Kidney capillary endothelial cell (primary cell): ENCODE results near the gene CRTC3.
A peak's percentile ranks its signal among the peaks of the same experiment; 100 is the strongest.
"Not testable (repeated sequence)": the region's sequence is repeated elsewhere in the genome, so short reads cannot be mapped to it uniquely, and the experiment has no call there.

Experiments used
- DNase-seq: peaks from one replicate; pipeline ENCODE4 v3.0.0-alpha.2; 2018; ENCODE audit warnings: low spot score

The CRTC3 gene

DNA sequence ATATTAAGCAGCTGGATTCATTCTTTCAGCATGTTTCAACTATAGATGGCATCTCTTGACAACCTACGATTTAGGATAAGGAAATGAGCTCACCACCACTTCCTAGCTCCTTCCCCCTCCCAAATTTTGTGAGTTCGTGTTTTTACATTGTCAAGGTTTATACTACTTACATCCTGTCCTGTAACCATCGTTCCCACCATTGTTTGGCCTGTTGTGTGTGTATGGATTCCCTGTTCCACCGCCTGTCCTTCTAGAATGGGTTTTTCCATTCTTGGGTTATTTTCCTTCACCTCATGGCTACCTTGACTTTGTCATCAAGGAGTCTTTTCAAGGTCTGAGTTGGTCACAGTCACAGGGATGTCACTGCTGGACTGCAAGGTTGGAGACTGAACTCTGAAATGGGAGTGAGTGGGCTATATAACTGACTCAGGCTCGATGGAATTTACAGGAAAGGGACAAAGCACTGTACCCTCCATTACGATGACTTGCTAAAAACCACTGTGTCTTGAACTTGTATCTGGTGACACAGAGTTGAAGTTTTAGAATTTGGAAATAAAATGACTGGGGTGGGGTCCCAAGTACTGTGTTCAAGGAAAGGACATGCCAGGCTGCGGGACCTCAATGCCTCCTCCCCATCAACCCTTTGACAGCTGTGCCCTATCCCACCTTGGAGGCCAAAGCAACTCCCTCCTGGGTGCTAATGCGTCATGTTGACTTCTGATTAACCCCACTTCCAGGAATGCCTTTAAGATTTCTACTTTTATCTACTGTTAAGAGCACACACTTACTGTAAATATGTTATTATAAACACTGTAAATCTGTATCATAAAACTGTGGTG lies 120.6 kb downstream of the CRTC3 start:
- DNase-seq = peak; percentile 94

GRCh38 chr15:90650956-90651689 lies 121.4 kb downstream of the CRTC3 start:
- DNase-seq = no peak

GRCh38 chr15:90654233-90655136 lies 124.8 kb downstream of the CRTC3 start:
- DNase-seq = peak; percentile 89

- DNase-seq = not testable (repeated sequence)
These were observed 127.9 kb downstream of the CRTC3 start for GRCh38 chr15:90657520-90658172.

DNA sequence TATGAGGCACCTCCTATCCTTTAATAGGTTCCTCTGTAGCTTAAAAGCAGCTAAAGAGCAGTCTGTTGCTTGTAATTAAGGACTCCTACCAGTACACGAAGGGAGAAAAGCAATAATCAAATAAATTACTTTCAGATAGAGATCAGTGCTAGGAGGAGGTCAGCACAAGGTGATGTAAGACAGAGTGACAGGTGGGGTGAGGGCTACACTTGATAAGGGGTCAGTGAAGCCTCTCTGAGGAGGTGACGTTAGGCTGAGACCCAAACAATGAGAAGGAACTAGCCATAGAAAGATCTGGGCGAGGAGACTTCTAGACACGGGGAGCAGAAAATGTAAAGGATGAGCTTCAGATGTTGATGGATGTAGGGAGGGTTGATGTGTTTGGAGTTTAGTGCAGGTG lies 129.8 kb downstream of the CRTC3 start:
- no peak for DNase-seq

- peak; percentile 38 for DNase-seq
These were observed 130.7 kb downstream of the CRTC3 start for GRCh38 chr15:90660195-90660998.

GRCh38 chr15:90660999-90661330 lies 131.2 kb downstream of the CRTC3 start:
- DNase-seq = not testable (repeated sequence)

GRCh38 chr15:90664081-90664461 lies 134.3 kb downstream of the CRTC3 start:
- not testable (repeated sequence) for DNase-seq

- peak; percentile 25 for DNase-seq
These were observed 135.0 kb downstream of the CRTC3 start for GRCh38 chr15:90664650-90665287.

DNA sequence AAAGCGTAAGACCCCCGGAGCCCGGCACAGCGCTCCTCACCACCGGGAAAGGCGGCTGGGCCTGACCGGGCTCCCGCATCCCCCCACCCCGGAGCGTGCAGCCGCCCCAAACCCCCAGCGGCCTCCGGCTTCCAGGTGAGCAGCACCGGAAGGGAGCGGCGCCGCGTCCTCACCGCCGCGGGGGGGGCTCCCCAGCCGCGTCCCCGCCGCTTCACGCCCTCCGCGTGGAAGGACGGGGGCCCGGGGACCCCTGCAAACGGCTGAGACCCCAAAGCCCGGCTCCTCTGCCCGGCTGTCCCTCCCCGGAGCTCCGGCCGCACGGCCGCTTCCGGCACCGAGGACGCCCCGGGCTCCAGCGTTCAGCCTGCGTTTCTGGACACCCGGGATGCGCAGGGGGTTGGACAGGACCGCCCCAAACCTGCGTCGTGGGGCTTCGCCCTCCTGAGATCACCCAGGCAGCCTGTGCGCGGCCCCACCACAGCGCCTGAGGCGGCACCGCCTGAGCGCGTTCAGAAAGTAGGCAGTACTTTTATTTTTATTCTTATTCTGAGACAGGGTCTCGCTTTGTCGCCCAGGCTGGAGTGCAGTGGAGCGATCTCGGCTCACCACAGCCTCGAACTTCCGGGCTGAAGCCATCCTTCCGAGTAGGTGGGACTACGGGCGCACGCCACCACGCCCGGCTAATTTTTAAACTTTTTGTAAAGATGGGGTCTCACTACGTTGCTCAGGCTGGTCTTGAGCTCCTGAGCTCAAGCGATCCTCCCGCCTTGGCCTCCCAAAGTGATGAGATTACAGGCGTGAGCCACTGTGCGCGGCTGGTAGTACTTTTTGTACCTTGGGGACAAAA lies 135.8 kb downstream of the CRTC3 start:
- DNase-seq = peak; percentile 43

DNA sequence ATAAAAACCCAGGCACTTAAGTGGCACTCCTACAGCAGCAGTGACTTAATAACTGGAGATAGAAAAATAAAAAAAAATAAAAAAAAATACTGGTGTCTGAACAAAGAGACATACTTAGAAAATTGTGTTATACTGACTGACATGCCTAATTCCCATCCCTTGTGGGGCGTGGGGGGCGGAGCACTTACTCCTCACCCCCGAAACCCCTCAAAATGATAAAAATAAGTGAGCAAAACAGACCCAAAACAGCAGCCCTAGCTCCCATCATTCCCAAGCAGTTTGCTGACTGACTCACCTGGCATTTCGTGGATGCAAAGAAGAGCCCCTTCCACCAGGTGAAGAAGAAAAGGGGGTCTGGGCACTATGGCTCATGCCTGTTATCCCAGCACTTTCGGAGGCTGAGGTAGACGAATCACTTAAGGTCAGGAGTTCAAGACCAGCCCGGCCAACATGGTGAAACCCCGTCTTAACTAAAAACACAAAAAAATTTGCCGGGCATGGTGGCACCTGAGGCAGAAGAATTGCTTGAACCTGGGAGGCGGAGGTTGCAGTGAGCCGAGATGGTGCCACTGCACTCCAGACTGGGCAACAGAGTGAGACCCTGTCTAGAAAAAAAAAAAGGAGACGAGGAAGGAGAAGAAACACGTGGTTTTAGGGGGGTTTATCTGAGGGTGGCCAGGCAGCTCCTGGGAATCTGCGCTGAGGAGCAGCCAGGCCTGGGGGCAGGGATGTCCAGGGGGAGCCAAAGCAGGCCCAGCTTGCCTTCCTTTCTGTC lies 136.6 kb downstream of the CRTC3 start:
- DNase-seq = no peak

DNA sequence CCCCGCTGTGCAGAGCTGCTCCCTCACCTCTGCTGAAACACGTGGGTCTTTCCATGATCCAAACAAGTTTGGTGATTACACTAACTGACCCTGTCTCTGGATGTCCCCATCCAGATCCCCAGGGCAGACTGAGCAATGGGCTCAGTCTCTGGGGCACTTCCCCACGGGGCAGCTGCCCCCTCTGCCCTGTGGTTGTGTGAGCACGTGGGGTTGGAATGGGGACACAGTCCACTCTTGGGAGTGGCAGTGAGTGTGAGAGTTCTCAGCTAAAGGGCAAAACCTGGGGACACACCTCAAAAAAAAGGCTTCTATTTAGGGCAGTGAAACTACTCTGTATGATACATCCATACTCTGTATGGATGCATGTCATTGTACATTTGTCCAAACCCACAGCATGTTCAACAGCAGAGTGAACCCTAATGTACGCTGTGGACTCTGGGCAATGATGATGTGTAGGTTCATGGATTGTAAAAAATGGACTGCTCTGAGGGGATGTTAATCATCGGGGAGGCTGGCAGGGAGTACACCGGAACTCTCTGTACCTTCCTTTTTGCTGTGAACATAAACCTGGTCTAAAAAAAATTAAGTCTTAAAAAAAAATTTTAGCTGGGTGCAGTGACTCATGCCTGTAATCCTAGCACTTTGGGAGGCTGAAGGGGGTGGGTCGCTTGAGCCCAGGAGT lies 137.5 kb downstream of the CRTC3 start:
- DNase-seq = no peak

- DNase-seq = not testable (repeated sequence)
These were observed 138.1 kb downstream of the CRTC3 start for GRCh38 chr15:90667755-90668345.

GRCh38 chr15:90670631-90671030 lies 140.9 kb downstream of the CRTC3 start:
- not testable (repeated sequence) for DNase-seq

GRCh38 chr15:90671216-90671615 lies 141.5 kb downstream of the CRTC3 start:
- DNase-seq = no peak

DNA sequence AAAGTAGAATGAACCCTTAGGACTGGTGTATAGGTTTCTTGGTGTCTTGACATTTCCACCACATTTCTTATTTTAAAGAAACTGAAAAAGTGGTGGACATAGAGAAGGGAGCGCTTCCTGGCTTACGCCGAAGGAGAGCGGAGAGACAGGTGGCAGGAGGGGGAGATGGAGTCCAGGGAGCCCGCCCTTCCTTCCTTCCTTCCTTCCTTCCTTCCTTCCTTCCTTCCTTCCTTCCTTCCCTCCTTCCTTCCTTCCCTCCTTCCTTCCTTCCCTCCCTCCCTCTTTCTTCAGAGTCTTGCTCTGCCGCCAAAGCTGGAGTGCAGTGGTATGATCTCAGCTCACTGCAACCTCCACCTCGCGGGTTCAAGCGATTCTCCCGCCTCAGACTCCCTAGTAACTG lies 143.6 kb downstream of the CRTC3 start:
- not testable (repeated sequence) for DNase-seq

DNA sequence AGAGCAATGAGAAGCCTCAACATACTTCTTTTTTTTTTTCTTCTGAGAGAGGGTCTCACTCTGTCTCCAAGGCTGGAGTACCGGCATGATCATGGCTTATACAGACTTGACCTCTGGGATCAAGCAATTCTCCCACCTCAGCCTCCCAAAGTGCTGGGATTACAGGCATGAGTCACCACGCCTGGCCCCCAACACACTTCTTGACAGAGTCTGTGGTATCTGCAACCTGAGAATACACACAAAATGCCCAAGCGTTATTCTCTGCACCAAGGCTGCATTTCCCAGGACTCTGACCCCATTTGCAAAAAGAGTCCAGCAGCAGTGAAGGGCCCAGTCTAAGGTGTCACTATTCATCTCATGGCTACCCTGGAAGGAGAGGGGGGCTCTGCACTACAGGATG lies 144.8 kb downstream of the CRTC3 start:
- no peak for DNase-seq

- DNase-seq = no peak
These were observed 145.7 kb downstream of the CRTC3 start for GRCh38 chr15:90675464-90675863.
